ENCODE data around the gene ZMIZ1.
A peak's percentile ranks its signal among the peaks of the same experiment; 100 is the strongest.

The ZMIZ1 gene

GRCh38 chr10:79111427-79111826 lies 42.7 kb downstream of the ZMIZ1 start:
- FAIRE-seq (no peak), DNase-seq (ENCODE audit: insufficient read length, low spot score) (no peak)

GRCh38 chr10:79111846-79112614 lies 43.3 kb downstream of the ZMIZ1 start:
- no peak for FAIRE-seq
- no peak for DNase-seq (ENCODE audit: insufficient read length, low spot score)

GRCh38 chr10:79112881-79113431 lies 44.2 kb downstream of the ZMIZ1 start:
- DNase-seq (ENCODE audit: insufficient read length, low spot score) (peak; percentile 69), FAIRE-seq (peak; percentile 86)

- DNase-seq (ENCODE audit: insufficient read length, low spot score) (no peak), FAIRE-seq (no peak)
These were observed 45.1 kb downstream of the ZMIZ1 start for GRCh38 chr10:79113827-79114226.

GRCh38 chr10:79115302-79115701 lies 46.5 kb downstream of the ZMIZ1 start:
- FAIRE-seq (no peak), DNase-seq (ENCODE audit: insufficient read length, low spot score) (no peak)

GRCh38 chr10:79116368-79116767 lies 47.6 kb downstream of the ZMIZ1 start:
- no peak for FAIRE-seq

GRCh38 chr10:79116801-79117723 lies 48.3 kb downstream of the ZMIZ1 start:
- no peak for FAIRE-seq
- no peak for DNase-seq (ENCODE audit: insufficient read length, low spot score)

More at GRCh38 chr10:79116368-79116767, 47.6 kb downstream of the ZMIZ1 start:
- DNase-seq (ENCODE audit: insufficient read length, low spot score): no peak

- DNase-seq (ENCODE audit: insufficient read length, low spot score) (no peak), FAIRE-seq (no peak)
These were observed 49.8 kb downstream of the ZMIZ1 start for GRCh38 chr10:79118286-79119202.

- DNase-seq (ENCODE audit: insufficient read length, low spot score): no peak
- no peak for FAIRE-seq
These were observed 50.5 kb downstream of the ZMIZ1 start for GRCh38 chr10:79119306-79119705.

GRCh38 chr10:79123547-79123963 lies 54.8 kb downstream of the ZMIZ1 start:
- DNase-seq (ENCODE audit: insufficient read length, low spot score) (no peak), FAIRE-seq (no peak)

GRCh38 chr10:79124066-79124465 lies 55.3 kb downstream of the ZMIZ1 start:
- no peak for DNase-seq (ENCODE audit: insufficient read length, low spot score)
- FAIRE-seq: no peak

GRCh38 chr10:79125092-79125491 lies 56.3 kb downstream of the ZMIZ1 start:
- FAIRE-seq (no peak), DNase-seq (ENCODE audit: insufficient read length, low spot score) (no peak)

GRCh38 chr10:79126351-79127080 lies 57.8 kb downstream of the ZMIZ1 start:
- DNase-seq (ENCODE audit: insufficient read length, low spot score): no peak
- FAIRE-seq: no peak

GRCh38 chr10:79127151-79127961 lies 58.6 kb downstream of the ZMIZ1 start:
- FAIRE-seq: no peak
- no peak for DNase-seq (ENCODE audit: insufficient read length, low spot score)

GRCh38 chr10:79128241-79128922 lies 59.6 kb downstream of the ZMIZ1 start:
- DNase-seq (ENCODE audit: insufficient read length, low spot score) (no peak), FAIRE-seq (no peak)

GRCh38 chr10:79128923-79129305 lies 60.1 kb downstream of the ZMIZ1 start:
- no peak for FAIRE-seq
- DNase-seq (ENCODE audit: insufficient read length, low spot score): no peak

GRCh38 chr10:79129361-79129997 lies 60.7 kb downstream of the ZMIZ1 start:
- DNase-seq (ENCODE audit: insufficient read length, low spot score): peak; percentile 67
- FAIRE-seq: no peak

GRCh38 chr10:79130255-79130654 lies 61.5 kb downstream of the ZMIZ1 start:
- no peak for DNase-seq (ENCODE audit: insufficient read length, low spot score)
- no peak for FAIRE-seq

Measured in HTR-8/SVneo (cell line).